ENCODE results near the gene COPG2.

COPG2 gene

DNA sequence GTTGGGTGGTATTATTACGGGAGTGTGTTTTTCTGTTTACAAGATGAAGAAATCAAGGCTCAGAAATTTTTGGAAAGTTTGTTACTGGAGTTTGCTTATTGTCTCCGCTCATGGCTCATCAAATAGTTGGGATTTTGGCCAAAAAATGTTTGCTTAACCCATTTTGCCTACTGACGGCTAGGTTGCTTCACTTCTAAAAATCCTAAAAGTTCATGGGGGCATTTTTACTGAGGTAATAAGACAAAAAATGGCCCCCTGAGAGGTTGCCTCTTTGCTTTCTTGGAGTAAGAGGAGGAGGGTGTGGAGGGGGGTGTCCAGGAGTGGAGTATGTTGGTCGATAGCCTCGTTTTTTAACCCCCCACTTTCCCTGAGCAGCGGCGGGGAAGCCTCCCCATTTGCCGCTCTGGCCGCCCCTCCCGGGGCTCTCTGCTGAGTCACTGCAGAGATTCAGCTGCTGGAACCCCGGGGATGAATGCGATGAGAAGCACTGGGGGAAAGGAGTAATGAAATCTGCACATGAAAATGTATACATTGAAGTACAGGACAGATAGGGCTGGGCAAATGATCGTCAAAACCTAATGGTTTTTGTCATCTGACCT, 175.2 kb downstream of the COPG2 start:
- peak; percentile 43 for DNase-seq

DNA sequence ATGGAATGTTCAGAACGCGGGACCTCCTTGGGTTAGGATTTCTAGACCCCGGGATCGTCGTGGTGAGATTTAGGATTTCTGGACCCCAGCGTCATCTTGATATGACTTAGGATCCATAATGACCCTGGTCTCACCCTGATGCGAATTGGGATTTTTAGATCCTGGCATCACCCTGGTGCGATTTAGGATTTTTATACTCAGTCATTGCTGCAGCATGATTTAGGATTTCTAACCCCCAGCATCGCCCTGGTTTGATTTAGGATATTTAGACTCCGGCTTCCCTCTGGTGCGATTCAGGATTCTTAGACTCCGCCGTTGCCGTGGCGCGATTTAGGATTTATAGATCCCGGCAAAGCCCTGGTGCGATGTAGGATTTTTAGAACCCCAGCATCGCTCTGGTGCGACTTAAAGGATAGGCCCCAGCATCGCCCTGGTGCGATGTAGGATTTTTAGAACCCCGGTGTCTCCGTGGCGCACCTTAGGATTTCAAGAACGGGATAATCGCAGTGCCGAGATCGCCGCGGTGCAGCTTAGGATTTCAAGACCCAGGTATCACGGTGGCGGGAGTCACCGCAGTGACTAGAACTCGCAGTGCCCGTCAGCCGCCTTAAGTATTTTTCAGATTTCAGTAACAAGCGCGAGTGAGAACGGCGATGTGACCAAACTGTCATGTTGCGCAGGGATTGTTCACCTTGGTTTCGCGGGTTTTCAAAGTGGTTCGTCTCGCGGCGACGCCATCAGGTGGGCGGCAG, 175.8 kb downstream of the COPG2 start:
- no peak for DNase-seq

DNA sequence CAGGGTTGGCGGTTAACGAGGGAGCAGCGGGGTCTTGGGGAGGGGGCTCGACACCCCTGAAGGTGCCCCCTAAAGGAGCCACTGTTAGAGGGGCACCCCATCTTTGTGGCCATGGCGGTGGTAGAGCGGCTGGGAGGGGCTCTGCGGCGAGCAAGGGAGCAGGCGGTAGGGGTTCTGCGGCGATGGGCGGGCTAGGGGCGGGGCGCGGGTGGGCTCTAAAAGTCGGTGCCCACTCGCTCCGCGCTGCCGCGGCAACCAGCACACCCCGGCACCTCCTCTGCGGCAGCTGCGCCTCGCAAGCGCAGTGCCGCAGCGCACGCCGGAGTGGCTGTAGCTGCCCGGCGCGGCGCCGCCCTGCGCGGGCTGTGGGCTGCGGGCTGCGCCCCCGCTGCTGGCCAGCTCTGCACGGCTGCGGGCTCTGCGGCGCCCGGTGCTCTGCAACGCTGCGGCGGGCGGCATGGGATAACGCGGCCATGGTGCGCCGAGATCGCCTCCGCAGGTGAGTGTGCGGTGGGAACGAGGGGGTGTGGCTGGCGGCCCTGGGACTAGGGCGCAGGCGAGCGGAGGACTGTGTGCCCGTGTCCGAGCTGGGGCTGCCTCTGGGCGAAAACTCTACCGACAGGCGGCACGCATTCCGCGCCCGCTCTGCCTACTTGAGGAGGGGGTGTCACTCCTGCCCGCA, 176.6 kb downstream of the COPG2 start, which contains the start of gene MEST:
Gene MEST (plus strand): TSS at position 245 of the 682 bp plus-strand sequence. CDS start 229 bp downstream, at position 474.
- no peak for DNase-seq

- DNase-seq, result no peak
Measured at GRCh38 chr7:130490888-130491804, 177.4 kb downstream of the COPG2 start.

DNA sequence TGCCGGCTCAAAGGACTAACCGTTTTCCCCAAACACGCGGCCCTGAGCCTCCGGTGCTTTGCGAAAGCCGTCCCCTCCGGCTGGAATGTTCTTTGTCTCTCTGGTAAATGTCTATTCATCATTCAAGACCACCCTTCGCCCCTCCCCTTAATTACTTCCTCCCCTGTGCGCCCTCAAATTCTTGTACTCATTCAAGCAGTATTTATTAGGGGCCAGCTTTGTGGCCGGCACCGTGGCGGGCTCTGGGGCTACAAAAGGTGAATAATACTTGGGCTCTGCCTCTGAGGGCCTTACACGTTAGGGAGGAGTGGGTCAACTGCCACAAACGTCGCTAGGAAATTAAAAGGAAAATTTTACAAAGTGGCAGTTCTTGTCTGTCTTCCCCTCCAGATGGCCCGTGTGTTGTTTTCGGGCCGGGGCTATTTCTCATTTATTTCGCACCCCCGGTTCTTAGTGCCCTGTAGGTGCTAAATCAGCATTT, 178.2 kb downstream of the COPG2 start:
- DNase-seq, result no peak

- peak; percentile 87 for DNase-seq
Measured at GRCh38 chr7:130489140-130489983, 179.2 kb downstream of the COPG2 start.

DNA sequence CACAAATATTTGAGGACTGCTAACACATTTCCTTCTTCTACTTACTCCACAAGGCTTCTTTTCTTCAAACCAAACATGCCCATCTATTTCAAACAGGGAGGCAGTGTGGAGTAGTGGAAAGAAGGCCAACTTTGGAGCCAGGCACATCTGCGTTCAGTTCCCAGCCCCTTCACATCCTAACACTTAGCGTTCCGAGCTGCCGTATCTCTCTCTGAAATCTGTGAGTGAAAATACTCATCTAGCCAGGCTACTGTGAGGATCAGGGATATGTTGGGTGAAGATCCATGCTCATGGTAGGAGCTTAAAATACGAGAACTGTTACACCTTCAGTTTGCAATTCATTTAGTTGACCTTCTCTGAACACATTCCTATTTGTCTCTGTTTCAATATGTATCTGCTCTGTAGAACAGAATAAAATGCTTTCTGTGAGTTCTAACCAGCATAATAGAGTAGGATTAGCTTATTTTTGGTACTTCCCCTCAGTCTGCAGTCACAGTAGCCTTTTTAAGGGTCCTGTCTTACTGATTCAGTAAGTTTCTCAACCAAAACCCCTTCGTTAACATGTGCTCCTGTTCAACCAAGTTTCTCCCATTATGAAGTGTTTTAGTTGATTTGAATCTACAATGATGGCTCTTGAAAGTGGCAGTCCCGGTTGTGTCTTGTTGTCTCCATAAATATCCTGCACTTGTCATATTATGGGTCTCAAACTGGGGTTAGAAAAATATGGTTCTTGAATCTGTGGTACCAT, 180.0 kb downstream of the COPG2 start:
- DNase-seq, result no peak

- DNase-seq, result no peak
Measured at GRCh38 chr7:130486954-130487436, 181.6 kb downstream of the COPG2 start.

DNA sequence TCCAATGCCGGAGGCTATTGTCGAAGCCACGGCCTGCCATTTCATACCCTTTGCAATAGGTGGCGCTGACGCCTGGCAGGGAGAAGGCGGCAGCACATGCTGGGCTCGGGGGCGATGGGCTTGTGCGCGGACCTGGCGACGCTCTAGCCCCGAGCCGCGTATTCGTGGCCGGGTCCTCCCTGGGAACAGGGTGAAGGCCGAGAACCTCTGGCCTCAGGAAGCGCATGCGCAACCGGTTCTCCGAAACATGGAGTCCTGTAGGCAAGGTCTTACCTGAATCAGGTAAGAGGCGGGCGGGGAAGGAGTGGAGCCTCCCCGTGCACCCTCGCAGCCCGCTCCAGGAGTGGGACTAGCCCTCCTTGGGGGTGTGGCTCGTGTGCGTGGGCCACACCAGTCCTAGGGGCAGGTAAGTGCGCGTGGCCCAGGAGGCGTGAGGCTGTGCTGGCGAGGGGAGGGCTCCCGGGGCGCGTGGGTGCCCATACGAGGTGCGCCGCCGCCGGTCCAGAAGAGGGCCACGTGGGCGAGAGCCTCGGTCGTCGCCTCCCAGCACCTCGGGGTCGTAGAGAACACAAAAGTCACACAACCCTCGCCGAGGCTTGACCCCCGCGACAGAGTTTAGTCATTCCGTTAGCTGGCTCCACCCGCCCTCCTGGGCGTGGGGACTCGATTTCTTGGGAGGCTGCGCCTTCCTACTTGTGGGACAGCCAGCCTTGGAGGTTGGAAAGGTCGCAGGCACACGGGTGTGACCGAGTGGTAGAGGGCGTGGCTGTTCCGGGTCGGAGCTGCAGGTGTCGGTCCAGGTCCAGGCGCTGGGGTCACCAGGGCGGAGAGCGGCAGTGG, 182.2 kb downstream of the COPG2 start:
- DNase-seq, result no peak

DNA sequence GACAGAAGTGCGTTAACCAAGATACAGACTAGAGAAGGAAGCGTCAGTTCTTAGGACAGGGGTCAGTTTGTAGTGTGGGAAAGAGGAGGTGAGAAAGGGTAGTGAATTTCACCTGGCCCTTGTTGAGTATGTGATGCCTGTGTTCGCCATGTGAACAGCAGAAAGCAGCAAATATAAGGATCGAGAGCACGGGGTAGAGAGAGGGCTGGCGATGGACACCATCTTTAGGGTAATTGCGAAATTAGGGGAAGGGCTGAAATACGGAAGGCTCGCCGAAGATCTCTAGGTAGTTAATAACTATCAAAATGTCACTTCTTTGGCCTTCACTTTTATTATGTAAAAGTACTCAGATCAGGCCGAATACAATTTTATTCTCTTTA, 182.8 kb downstream of the COPG2 start:
- no peak for DNase-seq

DNA sequence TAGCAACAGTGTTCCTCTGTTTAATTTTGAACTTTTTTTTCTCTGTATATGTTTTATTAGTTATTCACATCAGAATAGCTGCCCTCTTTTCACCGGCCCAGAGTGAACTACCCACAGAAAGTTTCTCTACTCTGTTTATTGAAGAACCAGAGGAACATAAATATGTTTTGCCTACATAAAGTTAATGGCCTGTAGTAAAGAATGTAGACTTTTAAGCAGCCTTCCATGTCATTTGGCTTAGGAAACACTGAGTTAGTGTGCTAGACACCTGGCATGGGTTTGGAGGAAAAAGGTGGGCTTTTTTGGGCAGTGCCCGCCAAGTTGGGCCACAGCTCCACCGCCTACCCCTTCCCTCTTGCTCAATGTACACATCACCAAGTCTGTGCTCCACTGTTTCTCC, 185.5 kb downstream of the COPG2 start:
- no peak for DNase-seq

DNA sequence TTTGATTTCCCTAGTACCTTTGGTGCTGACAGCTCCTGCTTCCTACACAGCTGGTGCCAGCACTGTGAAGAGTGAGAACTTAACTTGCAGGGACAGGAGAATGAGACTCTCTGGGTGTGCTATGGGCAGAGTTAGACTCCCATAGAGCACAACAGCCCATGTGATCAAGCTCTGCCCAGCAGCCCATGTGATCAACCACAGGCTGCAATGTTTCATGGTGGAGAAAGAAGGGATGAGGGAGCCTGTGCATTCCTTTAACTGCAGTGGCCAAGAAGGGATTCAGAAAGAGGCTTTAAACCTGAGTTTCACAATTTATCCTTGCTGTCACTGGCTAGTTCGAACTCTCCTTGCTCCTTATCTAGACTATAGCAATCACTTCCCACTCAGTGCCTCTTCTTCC, 186.7 kb downstream of the COPG2 start:
- DNase-seq, result no peak

- DNase-seq, result no peak
Measured at GRCh38 chr7:130479716-130480400, 188.7 kb downstream of the COPG2 start.

- no peak for DNase-seq
Measured at GRCh38 chr7:130478991-130479390, 189.6 kb downstream of the COPG2 start.

DNA sequence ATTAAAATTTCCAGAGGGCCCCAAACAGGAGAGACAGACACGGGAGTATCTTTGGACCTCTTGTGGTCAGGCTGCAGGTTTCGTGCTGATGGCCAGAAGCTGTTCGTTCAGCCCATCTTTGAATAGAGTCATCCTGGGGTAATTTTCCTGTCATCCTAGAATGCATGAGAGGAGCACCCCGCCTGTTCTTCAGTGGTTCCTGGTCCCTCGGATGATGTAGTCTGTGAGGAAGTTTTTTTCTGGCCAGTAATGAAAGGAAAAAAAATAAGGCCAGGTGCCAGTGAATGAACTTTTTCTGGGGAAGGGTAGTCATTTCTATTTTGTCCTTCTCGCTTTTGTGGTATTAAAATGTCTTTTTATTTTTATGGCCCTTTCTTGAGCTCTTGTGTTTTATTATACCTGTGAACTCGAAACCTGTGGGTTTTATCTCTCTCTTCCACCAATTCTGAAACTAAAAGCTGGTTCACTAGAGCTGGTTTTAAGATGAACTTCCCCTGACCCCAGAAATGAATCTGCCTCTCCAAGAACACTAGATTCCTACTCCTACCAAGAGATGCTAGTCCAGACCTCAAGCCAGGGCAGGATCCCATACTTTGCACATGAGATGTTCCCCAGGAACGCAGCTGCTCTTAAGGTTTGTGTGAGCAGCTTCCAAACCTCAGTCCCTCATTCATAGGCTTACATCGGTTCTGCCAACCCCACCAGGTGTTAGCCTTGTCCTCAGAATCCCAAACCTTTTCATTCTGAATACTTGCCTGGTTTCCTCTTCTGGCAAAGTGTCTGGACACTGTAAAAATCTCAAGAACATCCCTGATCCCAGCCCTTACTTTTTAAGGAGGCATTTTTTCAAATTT, 192.0 kb downstream of the COPG2 start:
- DNase-seq, result no peak

- no peak for DNase-seq
Measured at GRCh38 chr7:130475776-130476175, 192.8 kb downstream of the COPG2 start.

DNA sequence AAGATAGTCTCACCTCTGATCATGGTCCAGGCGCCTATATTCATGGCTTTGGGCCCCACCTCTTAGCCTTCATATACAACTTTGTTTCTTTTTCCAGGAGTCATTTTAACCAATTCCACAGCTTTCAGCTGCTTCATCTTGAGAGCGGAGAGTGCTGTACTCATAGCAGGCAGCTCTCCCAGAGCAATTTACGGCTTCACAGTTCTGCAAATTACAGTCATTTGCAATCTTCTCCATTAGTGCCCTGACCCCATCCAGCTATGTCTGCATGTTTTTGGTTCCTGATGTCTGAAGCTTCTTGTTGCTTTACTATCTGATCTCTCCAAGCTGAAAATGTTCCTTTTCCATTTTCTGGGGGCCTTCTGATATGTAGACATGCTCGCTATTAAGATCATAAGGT, 194.7 kb downstream of the COPG2 start:
- DNase-seq, result no peak

DNA sequence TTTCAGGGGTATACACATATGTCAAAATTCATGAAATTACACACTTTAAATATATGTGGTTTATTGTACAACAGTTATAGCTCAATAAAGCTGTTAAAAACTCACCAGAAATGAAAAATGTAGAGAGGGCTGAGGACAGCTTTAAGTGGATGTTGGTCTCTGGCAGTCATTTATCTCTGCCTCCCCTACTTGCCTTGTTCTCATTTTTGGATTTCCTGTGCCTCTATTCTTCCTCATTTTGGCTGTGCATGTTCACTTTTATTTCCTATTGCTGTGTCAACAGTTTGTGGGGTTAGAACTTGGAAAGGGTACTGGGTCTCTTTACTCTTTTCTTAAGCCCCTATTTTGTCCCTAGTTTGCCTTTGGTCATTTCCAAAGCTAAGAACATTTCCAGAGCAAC, 195.3 kb downstream of the COPG2 start:
- no peak for DNase-seq
